HG03439 (cell line): Measurements from ENCODE around the gene OAS1.
A peak's percentile ranks its signal among the peaks of the same experiment; 100 is the strongest.
"Not testable (repeated sequence)": the region's sequence is repeated elsewhere in the genome, so short reads cannot be mapped to it uniquely, and the experiment has no call there.

Experiments
- ATAC-seq: cut with Tn5 transposase; IDR thresholded peaks from one replicate; pipeline ENCODE4 v1.9.1; 2021; ENCODE audit warnings: mild to moderate bottlenecking, moderate library complexity; ENCODE audit not compliant: unreplicated experiment

The OAS1 gene

DNA sequence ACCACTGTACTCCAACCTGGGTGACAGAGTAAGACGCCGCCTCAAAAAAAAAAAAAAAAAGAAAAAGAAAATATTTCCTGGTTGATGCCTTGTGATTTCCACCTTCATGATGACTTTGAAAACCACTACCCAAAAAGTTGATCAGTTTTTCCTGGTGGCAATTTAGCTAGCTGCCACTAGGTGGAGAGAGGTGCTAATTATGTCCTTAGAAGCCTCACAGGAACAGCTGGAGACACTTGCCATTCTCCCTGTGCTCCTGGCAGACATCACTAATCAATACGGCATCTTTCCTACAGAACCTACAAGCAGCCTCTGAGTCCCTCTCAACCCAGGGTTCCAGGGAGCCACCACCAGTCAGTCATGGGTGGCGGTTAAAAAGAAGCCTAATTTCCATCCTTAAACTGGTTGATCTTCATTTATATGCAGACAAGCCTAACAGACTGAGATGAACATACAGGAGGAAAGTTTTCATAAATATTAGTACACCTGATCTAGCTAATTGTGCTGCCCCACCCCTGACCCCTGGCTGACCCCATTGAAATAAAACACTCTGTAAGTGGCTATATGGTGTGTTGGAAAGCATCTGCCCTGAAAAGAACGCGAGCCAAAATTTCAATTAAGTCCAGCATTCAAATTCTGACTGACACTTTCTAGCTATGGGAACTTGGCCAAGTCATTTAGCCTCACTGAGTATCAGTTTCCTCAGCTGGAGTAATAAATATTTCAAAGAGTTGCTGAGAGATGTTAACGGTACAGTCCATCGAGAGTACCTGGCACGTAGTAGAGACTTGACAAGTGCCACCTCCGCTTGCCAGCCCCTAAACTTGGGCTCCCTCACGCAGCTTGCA lies 6.2 kb upstream of the OAS1 start:
- ATAC-seq = no peak

DNA sequence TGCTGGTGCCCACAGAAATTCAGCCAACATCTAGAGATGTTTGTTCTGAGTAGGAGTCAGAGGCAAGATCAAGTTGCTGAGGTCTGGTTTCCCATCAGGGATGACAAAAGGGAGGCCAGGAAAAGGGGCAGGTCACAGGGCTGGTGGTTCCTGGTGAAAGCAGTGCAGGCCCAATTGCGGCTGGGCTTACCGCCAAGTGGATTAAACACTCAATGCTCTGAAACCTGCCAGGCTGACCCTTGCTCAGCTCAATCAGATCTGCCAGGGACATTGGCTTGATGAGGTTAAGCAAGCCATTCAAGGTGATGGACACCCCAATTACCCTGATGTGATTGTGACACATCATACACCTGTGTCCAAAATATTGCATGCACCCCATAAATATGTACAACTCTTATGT lies 5.5 kb upstream of the OAS1 start:
- ATAC-seq = no peak

DNA sequence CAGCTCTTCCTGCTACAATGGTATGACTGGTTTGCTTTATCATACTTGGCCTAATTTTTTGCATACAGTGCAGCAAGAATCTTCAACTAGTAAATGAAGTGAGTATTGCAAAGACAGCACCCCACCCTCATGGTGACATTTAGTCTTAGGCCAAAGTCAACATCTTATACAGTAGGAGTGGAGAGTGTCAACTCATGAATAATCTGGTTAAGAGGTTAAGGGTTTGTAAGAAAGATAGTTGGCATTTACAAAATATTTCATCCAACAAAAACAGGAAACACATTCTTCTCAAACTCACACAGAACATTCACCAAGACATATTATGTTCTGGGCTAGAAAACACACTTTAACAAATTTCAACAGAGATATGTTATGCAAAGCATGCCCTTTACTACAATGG lies 2.2 kb upstream of the OAS1 start:
- ATAC-seq = no peak

DNA sequence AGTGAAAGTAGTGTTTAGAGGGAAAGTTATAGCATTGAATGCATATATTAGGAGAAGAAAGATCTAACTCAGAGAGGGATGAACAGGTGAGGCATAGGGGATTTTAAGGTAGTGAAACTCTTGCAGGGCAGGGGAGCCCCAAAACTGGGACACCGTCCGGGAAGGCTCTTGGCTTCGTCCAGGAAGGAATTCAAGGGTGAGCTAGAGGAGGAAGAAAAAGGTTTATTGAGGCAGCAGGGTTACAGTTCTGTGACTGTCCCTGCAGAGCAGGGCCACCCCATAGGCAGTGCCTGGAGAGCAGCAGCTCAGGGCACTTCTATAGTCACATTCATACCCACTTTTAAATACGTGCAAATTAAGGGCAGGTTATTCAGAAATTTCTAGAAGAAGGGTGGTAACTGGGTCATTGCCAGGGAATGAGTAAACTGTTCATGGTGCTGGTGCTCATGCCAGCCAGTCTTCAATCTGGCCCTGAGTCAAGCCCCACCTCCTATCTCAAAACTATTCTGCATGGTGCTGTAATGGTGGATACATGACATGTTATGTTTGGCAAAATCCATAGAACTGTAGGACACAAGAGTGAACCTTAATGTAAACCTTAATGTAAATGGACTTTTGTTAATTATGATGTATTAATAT lies 1.2 kb upstream of the OAS1 start:
- ATAC-seq = no peak

DNA sequence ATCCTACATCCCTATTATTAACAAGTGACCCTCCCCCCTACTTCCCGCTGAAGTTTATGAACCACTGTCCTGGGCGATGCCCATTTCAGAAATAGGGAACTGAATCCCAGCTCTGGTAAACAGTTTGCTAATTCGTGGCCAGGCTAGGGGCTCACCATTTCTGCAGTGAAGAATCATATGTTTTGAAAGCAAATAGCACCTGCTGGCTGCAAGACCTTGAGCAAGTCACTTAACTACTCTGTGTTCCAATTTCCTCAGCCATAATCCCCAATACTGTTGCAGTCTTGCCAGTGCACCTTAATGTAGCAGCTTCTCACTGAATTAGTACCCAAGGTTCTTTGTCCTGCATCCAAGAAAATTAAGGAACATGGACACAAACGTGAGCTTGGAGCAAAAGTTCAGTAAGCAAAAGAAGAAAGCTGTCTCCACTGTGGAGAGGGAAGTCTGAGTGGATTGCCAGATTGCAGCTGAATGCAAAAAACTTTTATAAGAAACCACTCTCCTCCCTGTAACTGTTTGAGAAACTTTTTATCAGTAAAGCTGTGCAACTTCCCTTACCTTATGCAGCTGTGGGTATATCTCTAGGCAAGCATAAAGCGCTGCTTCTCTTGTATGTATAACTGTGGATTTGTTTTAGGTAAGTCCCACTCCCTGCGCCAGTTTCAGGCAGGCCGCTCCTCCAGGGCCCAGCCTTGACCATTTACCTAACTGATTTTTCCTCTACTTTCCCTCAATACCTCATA lies 824 bp downstream of the OAS1 start:
- peak; percentile 50 for ATAC-seq

DNA sequence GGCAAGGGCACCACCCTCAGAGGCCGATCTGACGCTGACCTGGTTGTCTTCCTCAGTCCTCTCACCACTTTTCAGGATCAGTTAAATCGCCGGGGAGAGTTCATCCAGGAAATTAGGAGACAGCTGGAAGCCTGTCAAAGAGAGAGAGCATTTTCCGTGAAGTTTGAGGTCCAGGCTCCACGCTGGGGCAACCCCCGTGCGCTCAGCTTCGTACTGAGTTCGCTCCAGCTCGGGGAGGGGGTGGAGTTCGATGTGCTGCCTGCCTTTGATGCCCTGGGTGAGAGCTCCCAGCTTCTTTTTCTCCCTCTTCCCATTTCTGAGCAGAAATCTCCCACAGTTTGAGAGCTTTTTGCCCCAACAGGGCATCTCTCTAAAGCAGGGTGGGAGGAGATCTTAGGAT lies 1.8 kb downstream of the OAS1 start:
- no peak for ATAC-seq

DNA sequence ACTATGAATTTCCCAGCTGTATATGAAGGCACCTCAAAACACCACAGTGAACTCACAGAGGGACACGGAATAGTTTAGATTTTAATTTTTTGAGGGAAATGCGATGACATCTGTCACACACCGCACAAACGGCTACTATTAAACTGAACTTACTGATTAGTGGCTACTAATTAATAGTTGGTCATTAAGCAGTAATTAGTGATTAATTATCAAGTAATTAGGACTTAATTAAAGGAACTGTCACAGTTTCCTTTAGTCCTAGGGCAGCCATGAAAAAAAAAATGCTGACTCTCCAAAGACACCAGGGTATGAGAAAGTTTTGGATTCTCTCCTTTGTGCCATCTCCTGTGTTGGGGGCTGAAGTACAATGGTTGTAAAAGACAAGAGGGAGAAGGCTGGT lies 2.9 kb downstream of the OAS1 start:
- no peak for ATAC-seq

DNA sequence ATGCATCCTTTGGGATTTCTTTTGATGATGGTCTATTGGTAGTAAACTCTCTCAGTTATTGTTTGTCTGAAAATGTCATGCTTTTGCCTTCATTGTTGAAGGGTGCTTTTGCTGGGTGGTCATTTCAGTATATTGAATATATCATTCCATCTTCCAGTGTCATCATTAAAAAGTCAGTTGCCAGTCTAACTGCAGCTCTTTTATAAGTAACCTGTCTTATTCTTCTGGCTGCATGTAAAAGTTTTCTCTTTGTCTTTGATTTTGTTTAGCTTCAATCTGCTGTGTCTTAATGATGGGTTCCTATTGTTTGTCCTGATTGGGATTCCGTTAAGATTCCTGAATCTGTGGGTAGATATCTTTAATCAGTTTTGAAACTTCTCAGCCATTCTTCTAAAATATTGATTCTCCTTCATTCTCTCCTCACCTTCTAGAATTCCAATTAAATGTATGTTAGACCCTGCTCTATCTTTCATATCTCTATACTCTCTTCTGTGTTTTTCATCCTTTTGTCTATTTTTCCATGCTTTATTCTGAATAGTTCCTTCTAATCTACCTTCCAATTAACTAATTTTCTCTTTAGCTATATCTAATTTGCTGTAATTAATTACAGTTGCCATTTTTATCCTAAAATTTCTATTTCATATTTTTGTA lies 6.4 kb downstream of the OAS1 start:
- ATAC-seq = no peak

DNA sequence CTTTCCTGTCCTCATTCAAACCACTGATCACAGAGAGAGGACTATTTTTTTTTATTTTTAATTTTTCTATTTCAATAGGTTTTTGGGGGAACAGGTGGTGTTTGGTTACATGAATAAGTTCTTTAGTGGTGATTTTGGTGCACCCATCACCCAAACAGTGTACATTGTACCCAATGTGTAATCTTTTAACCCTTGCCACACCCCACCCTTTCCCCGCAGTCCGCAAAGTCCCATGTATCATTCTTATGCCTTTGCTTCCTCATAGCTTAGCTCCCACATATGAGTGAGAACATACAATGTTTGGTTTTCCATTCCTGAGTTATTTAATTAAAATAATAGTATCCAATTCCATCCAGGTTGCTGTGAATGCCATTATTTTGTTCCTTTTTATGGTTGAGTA lies 7.1 kb downstream of the OAS1 start:
- ATAC-seq = not testable (repeated sequence)

DNA sequence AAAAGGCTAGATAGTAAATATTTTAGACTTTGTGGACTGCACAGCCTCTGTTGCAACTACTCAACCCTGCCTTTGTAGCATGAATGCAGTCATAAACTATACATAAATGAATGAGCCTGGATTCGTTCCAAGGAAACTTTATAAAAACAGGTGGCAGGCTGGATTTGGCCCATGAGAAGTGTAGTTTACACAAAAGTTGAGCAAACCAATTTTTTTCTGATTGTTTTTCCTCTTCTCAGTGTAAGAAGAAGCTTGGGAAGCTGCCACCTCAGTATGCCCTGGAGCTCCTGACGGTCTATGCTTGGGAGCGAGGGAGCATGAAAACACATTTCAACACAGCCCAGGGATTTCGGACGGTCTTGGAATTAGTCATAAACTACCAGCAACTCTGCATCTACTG lies 9.5 kb downstream of the OAS1 start:
- ATAC-seq = no peak

DNA sequence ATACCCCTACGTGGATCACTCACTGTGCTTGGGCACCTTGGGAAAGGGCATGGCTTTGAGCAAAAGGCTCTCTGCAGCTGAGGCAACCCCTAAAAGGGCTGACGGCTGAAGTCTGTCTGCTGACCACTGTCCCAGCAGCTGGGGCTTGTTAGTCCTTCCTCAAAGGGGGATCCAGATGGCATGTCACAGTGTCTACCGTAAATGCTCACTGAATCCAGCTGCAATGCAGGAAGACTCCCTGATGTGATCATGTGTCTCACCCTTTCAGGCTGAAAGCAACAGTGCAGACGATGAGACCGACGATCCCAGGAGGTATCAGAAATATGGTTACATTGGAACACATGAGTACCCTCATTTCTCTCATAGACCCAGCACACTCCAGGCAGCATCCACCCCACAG lies 12.4 kb downstream of the OAS1 start:
- no peak for ATAC-seq

DNA sequence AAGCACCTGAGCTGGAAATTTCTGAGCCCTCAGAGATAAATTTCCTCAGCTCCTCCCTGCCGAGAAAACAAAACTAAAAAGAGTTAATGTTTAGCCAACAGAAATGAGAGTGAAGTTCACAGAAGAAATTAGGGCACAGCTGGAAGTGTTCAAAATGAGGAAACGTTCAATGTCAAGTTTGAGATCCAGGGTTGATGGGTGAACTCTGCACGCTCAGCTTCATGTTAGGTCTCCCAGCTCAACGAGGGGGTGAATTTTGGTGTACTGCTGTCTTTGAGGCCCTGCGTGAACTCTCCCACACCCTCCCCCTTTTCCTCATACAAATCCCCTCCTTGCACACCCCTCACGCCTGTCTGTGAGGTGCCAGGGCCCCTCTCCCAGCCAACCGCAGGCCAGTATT lies 18.2 kb downstream of the OAS1 start:
- ATAC-seq = no peak

DNA sequence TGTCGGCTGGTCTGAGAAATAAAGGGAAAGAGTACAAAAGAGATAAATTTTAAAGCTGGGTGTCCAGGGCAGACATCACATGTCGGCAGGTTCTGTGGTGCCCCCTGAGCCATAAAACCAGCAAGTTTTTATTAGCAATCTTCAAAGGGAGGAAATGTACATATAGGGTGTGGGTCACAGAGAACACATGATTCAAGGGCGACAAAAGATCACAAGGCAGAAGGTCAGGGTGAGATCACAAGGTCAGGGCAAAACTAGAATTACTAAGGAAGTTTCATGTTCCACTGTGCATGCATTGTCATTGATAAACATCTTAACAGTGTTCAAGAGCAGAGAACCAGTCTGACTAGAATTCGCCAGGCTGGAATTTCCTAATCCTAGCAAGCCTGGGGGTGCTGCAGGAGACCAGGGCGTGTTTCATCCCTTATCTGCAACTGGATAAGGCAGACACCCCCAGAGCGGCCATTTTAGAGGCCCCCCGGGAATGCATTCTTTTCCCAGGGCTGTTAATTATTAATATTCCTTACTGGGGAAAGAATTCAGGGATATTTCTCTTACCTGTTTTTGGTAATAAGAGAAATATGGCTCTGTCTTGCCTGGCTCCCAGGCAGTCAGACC lies 19.8 kb downstream of the OAS1 start:
- not testable (repeated sequence) for ATAC-seq

DNA sequence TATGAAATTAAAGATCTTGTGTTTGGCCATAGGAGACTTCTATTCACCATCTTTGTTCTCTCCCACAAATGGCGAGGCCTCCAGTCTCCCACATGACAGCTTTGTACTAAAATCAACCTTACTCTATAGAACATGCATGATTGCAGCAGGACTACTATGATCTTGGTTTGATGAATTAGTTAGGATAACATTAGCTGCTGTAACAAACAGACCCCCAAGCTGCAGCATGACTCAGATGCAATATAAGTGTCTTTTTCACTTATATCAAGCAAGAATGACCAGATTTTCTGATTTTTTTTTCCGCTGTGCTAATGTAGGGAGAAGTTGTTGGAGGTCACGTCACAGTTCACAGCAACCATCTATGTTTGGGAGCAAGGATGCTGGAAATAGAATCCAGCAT lies 20.7 kb downstream of the OAS1 start:
- ATAC-seq = no peak

DNA sequence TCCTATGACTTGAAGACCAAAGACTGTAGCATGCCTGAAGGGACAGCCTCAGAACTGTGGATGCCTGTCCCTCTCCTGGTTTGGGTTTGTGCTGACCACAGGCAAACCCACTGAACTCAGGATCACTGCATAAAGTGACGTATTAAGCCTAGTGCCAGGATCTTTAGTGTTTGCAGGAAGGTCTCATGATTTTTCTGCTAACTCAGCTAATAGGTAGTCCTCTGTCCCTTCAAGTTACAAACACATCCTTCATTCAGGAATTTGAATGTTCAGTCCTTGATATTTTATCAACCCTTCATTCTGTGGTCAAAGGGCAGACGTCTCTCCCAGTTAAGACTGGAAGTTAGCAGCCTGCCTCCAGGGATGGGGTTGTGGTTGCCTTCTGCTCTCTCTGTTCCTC lies 21.2 kb downstream of the OAS1 start:
- no peak for ATAC-seq

DNA sequence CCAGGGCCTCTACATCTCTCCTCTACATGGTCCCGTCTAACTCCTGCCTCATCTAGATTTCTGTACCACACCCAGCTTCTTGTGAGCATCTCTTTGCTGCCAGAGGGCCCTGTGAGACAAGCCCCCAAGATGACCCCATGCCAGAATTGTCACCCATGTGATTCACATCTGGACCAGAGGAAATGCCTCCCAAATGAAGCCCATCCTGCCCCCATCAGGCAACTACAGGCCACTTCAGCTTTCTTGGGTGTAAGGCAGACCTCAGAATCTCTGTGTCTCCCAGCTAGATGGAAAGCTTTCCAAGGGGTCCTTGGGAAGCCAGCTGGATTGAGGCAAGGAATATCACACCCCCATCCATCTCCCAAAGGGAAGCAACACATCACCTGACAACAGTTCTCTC lies 22.2 kb downstream of the OAS1 start:
- no peak for ATAC-seq

DNA sequence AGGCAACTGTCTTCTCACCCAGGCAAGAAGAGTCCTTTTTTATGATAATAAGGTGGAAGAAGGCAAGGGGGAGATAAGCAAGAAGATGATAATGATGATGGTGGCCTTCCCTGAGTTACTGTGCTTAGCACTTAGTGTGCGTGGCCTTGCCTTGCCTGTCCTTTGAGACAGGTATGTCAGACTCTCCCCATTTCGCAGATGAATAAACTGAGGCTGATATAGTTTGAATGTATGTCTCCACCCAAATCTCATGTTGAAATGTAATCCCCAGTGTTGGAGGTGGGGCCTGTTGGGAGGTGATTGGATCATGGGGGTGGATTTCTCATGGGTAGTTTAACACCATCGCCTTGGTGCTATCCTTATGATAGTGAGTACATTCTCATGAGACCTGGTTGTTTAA lies 23.0 kb downstream of the OAS1 start:
- no peak for ATAC-seq

DNA sequence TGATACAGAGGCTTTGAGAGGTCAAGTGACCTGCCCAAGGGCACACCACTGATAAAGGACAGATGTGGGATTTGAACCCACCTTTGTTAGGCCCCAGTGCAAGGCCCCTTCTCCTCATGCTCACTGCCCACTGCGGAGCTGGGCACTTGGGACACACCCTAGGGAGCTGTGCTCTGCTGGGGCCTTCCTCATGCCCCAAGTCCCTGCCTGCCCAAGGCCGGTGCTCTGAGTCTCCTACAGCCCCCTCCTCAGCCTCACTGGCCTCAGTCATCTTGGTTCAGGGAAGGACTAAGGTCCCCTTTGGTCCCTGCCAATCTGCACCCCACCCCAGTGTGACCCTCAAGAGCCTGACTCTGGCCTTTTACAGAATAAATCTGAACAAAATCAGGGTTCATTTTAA lies 23.6 kb downstream of the OAS1 start:
- no peak for ATAC-seq

DNA sequence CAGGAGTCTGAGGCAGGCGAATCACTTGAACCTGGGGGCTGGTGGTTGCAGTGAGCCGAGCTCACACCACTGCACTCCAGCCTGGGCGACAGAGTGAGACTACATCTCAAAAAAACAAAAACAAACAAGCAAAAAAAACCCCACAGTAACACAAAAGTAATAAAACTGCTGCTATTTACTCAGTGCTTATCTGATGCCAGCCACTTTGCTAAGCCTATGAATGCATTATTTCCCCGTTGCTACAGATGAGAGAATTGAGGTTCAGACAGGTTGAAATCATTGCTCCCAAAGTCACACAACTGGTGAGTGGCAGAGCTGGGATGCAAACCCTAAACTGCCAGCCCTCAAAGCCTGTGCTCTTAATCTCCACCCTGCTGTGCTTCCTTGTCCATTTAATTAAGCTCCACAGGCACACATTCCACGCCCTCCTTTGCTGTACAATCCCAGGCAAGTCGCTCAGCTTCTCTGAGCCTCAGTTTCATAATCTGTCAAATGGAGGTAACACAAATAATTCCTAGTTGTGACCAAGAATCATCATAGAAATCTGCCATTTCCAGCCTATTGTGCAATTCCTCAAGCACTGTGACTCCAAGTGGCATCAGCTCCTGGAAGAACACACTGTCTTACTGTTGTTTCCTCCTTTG lies 25.8 kb downstream of the OAS1 start:
- ATAC-seq = no peak

DNA sequence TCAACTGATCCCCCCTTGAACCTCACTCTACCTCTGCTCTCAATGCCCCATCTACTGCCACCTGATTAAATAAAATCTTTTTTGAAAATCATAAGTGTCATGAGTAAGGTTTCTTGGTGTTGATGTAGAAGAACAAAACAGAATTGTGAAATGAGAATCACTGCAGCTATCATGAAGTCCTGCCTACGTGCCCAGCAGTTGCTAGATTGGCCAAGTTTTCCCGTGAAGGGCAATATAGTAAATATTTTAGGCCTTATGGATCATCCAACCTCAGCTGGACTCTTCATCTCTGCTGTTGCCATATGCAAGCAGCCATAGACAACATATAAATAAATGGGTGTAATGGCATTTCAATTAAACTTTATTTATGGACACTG lies 26.4 kb downstream of the OAS1 start:
- ATAC-seq = no peak

DNA sequence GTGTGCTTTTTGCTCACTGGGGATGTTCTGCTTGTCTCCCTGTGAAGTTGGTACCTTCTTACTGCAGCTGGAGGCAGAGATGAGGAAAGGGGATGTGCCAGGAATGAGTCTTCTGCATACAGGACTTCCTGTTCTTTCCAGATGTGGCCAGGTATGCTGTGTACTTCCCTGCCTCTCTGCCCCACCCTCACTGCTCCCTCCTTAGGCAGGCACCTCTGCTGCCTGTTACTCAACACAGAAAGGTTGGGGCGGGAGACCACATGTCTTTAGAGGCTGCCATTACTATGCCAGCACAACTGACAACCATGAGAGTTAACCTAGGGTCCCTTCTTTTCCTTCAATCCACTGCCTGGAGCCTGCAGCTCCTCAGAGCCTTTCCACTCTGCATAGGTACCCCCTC lies 29.5 kb downstream of the OAS1 start:
- no peak for ATAC-seq
